GM12874 (cell line): ENCODE results near the gene TECPR2.

Experiments
- CTCF ChIP-seq: IDR thresholded peaks from 2 replicates; pipeline ENCODE4 v1.5.1; 2011; ENCODE audit warnings: low read depth, mild to moderate bottlenecking, control low read depth, low read length, moderate library complexity; ENCODE audit not compliant: insufficient read depth

TECPR2 gene

GRCh38 chr14:102418853-102419240 lies 56.1 kb downstream of the TECPR2 start:
- no peak for TF ChIP-seq CTCF

GRCh38 chr14:102419276-102419675 lies 56.5 kb downstream of the TECPR2 start:
- TF ChIP-seq CTCF, result no peak

- no peak for TF ChIP-seq CTCF
Measured at GRCh38 chr14:102419716-102420115, 57.0 kb downstream of the TECPR2 start.

- no peak for TF ChIP-seq CTCF
Measured at GRCh38 chr14:102421411-102422057, 58.8 kb downstream of the TECPR2 start.

GRCh38 chr14:102424520-102424919 lies 61.8 kb downstream of the TECPR2 start:
- TF ChIP-seq CTCF, result no peak

- no peak for TF ChIP-seq CTCF
Measured at GRCh38 chr14:102424923-102425322, 62.2 kb downstream of the TECPR2 start.

- TF ChIP-seq CTCF, result no peak
Measured at GRCh38 chr14:102426796-102427195, 64.1 kb downstream of the TECPR2 start.
